B cell (primary cell): ENCODE measurements around the gene IFNG. TPM values are rescaled to one million over a fixed set of nuclear protein-coding genes. Genes with fewer than 3 reads are reported as not detected.

Experiments used
- ATAC-seq: fragments of 200-7000 bp; cut with Tn5 transposase; one replicate; pipeline ENCODE4 v1.10.0; 2021; ENCODE audit warnings: low read depth, mild to moderate bottlenecking, moderate number of reproducible peaks, moderate library complexity
- CTCF ChIA-PET: fragments of 350-600 bp; sonication (Branson Sonifier 250); formaldehyde crosslinking; loops from one replicate; lab custom pipeline; 2021; ENCODE audit warnings: antibody characterized with exemption, inconsistent platforms; lab: Charles Lee
- POLR2A ChIA-PET: fragments of 350-600 bp; sonication (Branson Sonifier 250); formaldehyde crosslinking; loops from one replicate; lab custom pipeline; 2021; ENCODE audit warnings: antibody characterized with exemption; lab: Charles Lee
- DNase-seq: peaks from one replicate; pipeline ENCODE4 v3.0.0; 2013
- H2AFZ ChIP-seq: 2 replicates; pipeline ENCODE4 v1.6.1; 2012; ENCODE audit warnings: mild to moderate bottlenecking, low read depth, low read length; ENCODE audit not compliant: insufficient read depth, poor library complexity, severe bottlenecking
- H3K27ac ChIP-seq, 2 donors: 1 replicate in 1 of 2; 2 replicates in 1 of 2; pipeline ENCODE4 v1.5.1; 2012 to 2013; ENCODE audit warnings: low read length in 2 of 2, mild to moderate bottlenecking in 2 of 2, moderate library complexity in 1 of 2
- H3K27me3 ChIP-seq, 4 experiments: fragments of 200-600 bp in 1 of 4; sonication (generic) in 1 of 4; replicated peaks in 1 of 4; 1 replicate in 2 of 4; 2 replicates in 2 of 4; pipeline versions ENCODE4 v1.6.1 to v1.7.0; 2013 to 2016; ENCODE audit warnings: low read length in 3 of 4, mild to moderate bottlenecking in 2 of 4, mixed read lengths in 1 of 4, moderate library complexity in 1 of 4; ENCODE audit not compliant: insufficient read depth in 4 of 4, control insufficient read depth in 3 of 4; ENCODE audit errors: control extremely low read depth in 1 of 4
- H3K36me3 ChIP-seq, 2 experiments: replicated peaks in 1 of 2; 1 replicate in 1 of 2; 2 replicates in 1 of 2; pipeline versions ENCODE4 v1.6.1 to v1.7.1; 2013; ENCODE audit warnings: low read length in 1 of 2; ENCODE audit not compliant: insufficient read depth in 2 of 2, control insufficient read depth in 1 of 2; ENCODE audit errors: control extremely low read depth in 1 of 2, extremely low read depth in 1 of 2
- H3K4me1 ChIP-seq, 2 donors: fragments of 200-600 bp in 1 of 2; sonication (generic) in 1 of 2; 1 replicate in 1 of 2; 2 replicates in 1 of 2; pipeline versions ENCODE4 v1.5.1 to v1.6.1; 2013 to 2017; ENCODE audit warnings: low read length in 2 of 2; ENCODE audit not compliant: control insufficient read depth in 2 of 2, insufficient read depth in 2 of 2
- H3K4me2 ChIP-seq: replicated peaks from 2 replicates; pipeline ENCODE3; 2012; ENCODE audit warnings: mild to moderate bottlenecking, low read depth, low read length; ENCODE audit not compliant: poor library complexity, severe bottlenecking
- H3K4me3 ChIP-seq, 5 experiments: fragments of 200-600 bp in 1 of 5; sonication (generic) in 1 of 5; 1 replicate in 3 of 5; 2 replicates in 2 of 5; pipeline versions ENCODE4 v1.5.1 to v1.7.0; 2011 to 2016; ENCODE audit warnings: low read length in 4 of 5, mild to moderate bottlenecking in 4 of 5, low read depth in 2 of 5, control low read depth in 1 of 5, moderate library complexity in 1 of 5; ENCODE audit not compliant: insufficient read depth in 1 of 5; ENCODE audit errors: control extremely low read depth in 1 of 5, extremely low read depth in 1 of 5
- H3K79me2 ChIP-seq: fragments of 200-600 bp; sonication (generic); one replicate; pipeline ENCODE4 v1.6.0; 2016; ENCODE audit warnings: low read length; ENCODE audit not compliant: control insufficient read depth, insufficient read depth
- H3K9ac ChIP-seq: fragments of 200-600 bp; sonication (generic); 2 replicates; pipeline ENCODE4 v1.6.1; 2017; ENCODE audit warnings: mild to moderate bottlenecking, low read length, moderate library complexity
- H3K9me3 ChIP-seq, 3 donors: one replicate each; pipeline versions ENCODE4 v1.6.1 to v1.7.1; 2013; ENCODE audit warnings: low read length in 2 of 3; ENCODE audit not compliant: control insufficient read depth in 2 of 3, insufficient read depth in 1 of 3; ENCODE audit errors: control extremely low read depth in 1 of 3
- H4K20me1 ChIP-seq: 2 replicates; pipeline ENCODE4 v1.6.0; 2012; ENCODE audit warnings: mild to moderate bottlenecking, low read length; ENCODE audit not compliant: insufficient read depth, control insufficient read depth, poor library complexity, severe bottlenecking
- H3K27ac Mint-ChIP-seq: one replicate; pipeline ENCODE4 v1.8.0; 2021; ENCODE audit warnings: mixed read lengths
- H3K27me3 Mint-ChIP-seq: one replicate; pipeline ENCODE4 v1.8.0; 2021; ENCODE audit warnings: mixed read lengths
- H3K4me1 Mint-ChIP-seq: one replicate; pipeline ENCODE4 v1.8.0; 2021; ENCODE audit warnings: mixed read lengths
- H3K4me3 Mint-ChIP-seq: one replicate; pipeline ENCODE4 v1.8.0; 2021; ENCODE audit warnings: mixed read lengths
- H3K9me3 Mint-ChIP-seq: one replicate; pipeline ENCODE4 v1.8.0; 2022; ENCODE audit warnings: mixed read lengths; ENCODE audit not compliant: insufficient read depth
- CTCF ChIP-seq: fragments of 200-600 bp; IDR thresholded peaks from one replicate; pipeline ENCODE4 v1.8.0; 2022; ENCODE audit warnings: antibody characterized with exemption, mild to moderate bottlenecking
- EZH2 ChIP-seq: IDR thresholded peaks from 2 replicates; pipeline ENCODE4 v1.6.1; 2012; ENCODE audit warnings: borderline replicate concordance, low read depth, mild to moderate bottlenecking, moderate library complexity, low read length; ENCODE audit not compliant: insufficient read depth, poor library complexity, severe bottlenecking
- WGBS: methylation state at CpG from one replicate; pipeline ENCODE4 v1.1.5; 2013; ENCODE audit warnings: missing lambda C conversion rate; ENCODE audit not compliant: insufficient coverage; 5-methylcytosine and 5-hydroxymethylcytosine counted together
- intact Hi-C: fragments of 100-400 bp; cut with micrococcal nuclease; formaldehyde crosslinking; loops from one replicate; pipeline ENCODE4 v1.10.0; 2022
- polyA plus RNA-seq: library from polyadenylated mRNA; depleted of rRNA; stranded (reverse); fragments of >200 nt; gene quantifications from 2 replicates; pipeline ENCODE4 v1.2.3, GENCODE V29; 2012
- total RNA-seq, 2 donors: library from RNA; stranded (reverse); fragments of 120-200 nt in 1 of 2; gene quantifications; 1 replicate in 1 of 2; 2 replicates in 1 of 2; pipeline versions ENCODE4 v1.2.3 to v1.2.4, GENCODE V29; 2013 to 2022

IFNG gene
- total and polyA plus RNA-seq, 2 donors (not counting 1 experiment from before 2014, with no cell fraction given), result 0.24 TPM; not detected in 1

GRCh38 chr12:68163560-68164081, 4.1 kb upstream of the IFNG start:
- H3K27ac Mint-ChIP-seq, result no peak overlapping the region
- no peak overlapping the region for H3K4me3 Mint-ChIP-seq
- H3K4me1 Mint-ChIP-seq, result peaks cover 13% of the 10 kb centered on the region
- peaks cover 5% of the 10 kb centered on the region for H3K27me3 Mint-ChIP-seq
- no peak overlapping the region for H3K4me3 ChIP-seq
- no peak overlapping the region for H2AFZ ChIP-seq
- no peaks in the 10 kb centered on the region for H3K27me3 ChIP-seq
- 89% methylated on average over 3 of the region's 4 CpGs for WGBS
- no peak for ATAC-seq
- TF ChIP-seq EZH2, result no peak
- TF ChIP-seq CTCF, result no peak
- no peak overlapping the region for H3K9ac ChIP-seq
- H3K79me2 ChIP-seq, result no peaks in the 10 kb centered on the region
- no peak for DNase-seq
- ChIA-PET POLR2A (no interaction called here), CTCF (interaction anchor here (0.6 kb wide), 1 partner anchor 124 kb away, joined by 4 read pairs; no protein-coding TSS in a partner anchor)
- intact Hi-C loops, result no loop called here
- no peaks in the 10 kb centered on the region for H4K20me1 ChIP-seq
- H3K27ac ChIP-seq, result peak overlapping the region in 1 of 2 donors; percentile 20
- no peaks in the 10 kb centered on the region for H3K9me3 ChIP-seq
- H3K36me3 ChIP-seq, result no peaks in the 10 kb centered on the region
- H3K4me1 ChIP-seq, result peaks cover 7 to 8% of the 10 kb centered on the region in 2 donors
- H3K4me2 ChIP-seq, result peak overlapping the region; percentile 12
- H3K9me3 Mint-ChIP-seq, result no peaks in the 10 kb centered on the region

- Histone ChIP-seq H3K4me2 (no peak overlapping the region), H3K27me3 (no peaks in the 10 kb centered on the region), H3K9ac (no peak overlapping the region), H3K79me2 (no peaks in the 10 kb centered on the region), H3K36me3 (no peaks in the 10 kb centered on the region), H4K20me1 (no peaks in the 10 kb centered on the region), H2AFZ (no peak overlapping the region), H3K4me1 (peaks cover 7 to 8% of the 10 kb centered on the region in 2 donors), H3K4me3 (no peak overlapping the region), H3K27ac (no peak overlapping the region), H3K9me3 (no peaks in the 10 kb centered on the region)
- ChIA-PET CTCF (no interaction called here), POLR2A (no interaction called here)
- DNase-seq (no peak), ATAC-seq (no peak)
- TF ChIP-seq CTCF (no peak), EZH2 (no peak)
- Mint-ChIP-seq H3K4me1 (peaks cover 16% of the 10 kb centered on the region), H3K27ac (no peak overlapping the region), H3K4me3 (no peak overlapping the region), H3K27me3 (peaks cover 5% of the 10 kb centered on the region), H3K9me3 (no peaks in the 10 kb centered on the region)
- intact Hi-C loops, result no loop called here
- WGBS, result 100% methylated on average over 2 of the region's 2 CpGs
These were observed 2.8 kb upstream of the IFNG start for GRCh38 chr12:68162374-68162773.
